ENCODE measurements around the gene CNOT10.
"Not testable (repeated sequence)": the region's sequence is repeated elsewhere in the genome, so short reads cannot be mapped to it uniquely, and the experiment has no call there.

The CNOT10 gene

DNA sequence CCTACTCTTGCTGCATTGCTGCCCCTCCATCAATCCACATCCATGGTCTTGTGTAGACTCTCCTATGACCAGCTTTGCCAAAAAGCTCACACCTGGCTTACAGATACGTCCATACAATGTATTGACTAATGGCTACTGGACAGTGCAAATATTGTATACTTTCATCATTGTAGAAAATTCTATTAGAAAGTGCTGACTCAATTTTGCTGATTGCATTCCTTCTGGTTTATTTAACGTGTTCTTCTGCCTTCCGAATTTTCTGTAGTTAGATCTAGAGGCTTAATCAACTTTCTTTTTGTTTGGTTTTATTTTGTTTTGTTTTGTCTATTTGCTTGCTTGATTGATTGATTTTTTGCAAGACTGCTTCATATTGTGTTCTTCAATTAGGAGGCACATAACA lies 29.8 kb upstream of the CNOT10 start:
- H3K4me3 ChIP-seq (ENCODE audit: insufficient read depth in 1 of 2, low read depth in 1 of 2, low read length in 2 of 2) = no peak overlapping the region
- H4K8ac ChIP-seq (ENCODE audit: low read length) = no peak overlapping the region
- no peak overlapping the region for H3K4me2 ChIP-seq (ENCODE audit: low read length, poor library complexity, severe bottlenecking)
- H2AFZ ChIP-seq (ENCODE audit: low read depth, low read length) = no peak overlapping the region
- H3K14ac ChIP-seq (ENCODE audit: low read length in 2 of 2) = no peak overlapping the region
- no peaks in the 10 kb centered on the region for H3K4me1 ChIP-seq (ENCODE audit: control insufficient read depth, insufficient read depth, low read depth, low read length)
- no peak for DNase-seq
- H2BK5ac ChIP-seq (ENCODE audit: low read depth, low read length, poor library complexity, severe bottlenecking) = no peak overlapping the region
- WGBS = 89% methylated on average over 2 of the region's 3 CpGs
- no peak overlapping the region for H3K23ac ChIP-seq (ENCODE audit: low read length in 2 of 2)
- no peak overlapping the region for H2BK120ac ChIP-seq (ENCODE audit: low read depth, low read length)
- no peak overlapping the region for H2BK15ac ChIP-seq (ENCODE audit: low read depth, poor library complexity, severe bottlenecking)
- H3K9ac ChIP-seq (ENCODE audit: low read length) = no peak overlapping the region
- no peak overlapping the region for H3K27ac ChIP-seq (ENCODE audit: low read length, poor library complexity, severe bottlenecking)
- no peak overlapping the region for H2AK5ac ChIP-seq (ENCODE audit: low read length, severe bottlenecking)
- H2BK12ac ChIP-seq (ENCODE audit: low read length in 2 of 2) = no peak overlapping the region
- no peaks in the 10 kb centered on the region for H3K36me3 ChIP-seq (ENCODE audit: control insufficient read depth in 1 of 2, insufficient read depth in 2 of 2, low read depth in 1 of 2, low read length in 2 of 2)
- H3K4ac ChIP-seq (ENCODE audit: low read depth in 1 of 2, low read length in 2 of 2) = no peak overlapping the region
- H3K27me3 ChIP-seq (ENCODE audit: control insufficient read depth in 1 of 2, insufficient read depth in 1 of 2, low read length in 2 of 2) = peaks cover 11 to 29% of the 10 kb centered on the region in 2 experiments
- no peak overlapping the region for H4K91ac ChIP-seq (ENCODE audit: low read length)
- H3K9me3 ChIP-seq (ENCODE audit: control insufficient read depth, low read length) = no peaks in the 10 kb centered on the region
- no peak overlapping the region for H3K18ac ChIP-seq (ENCODE audit: low read depth in 1 of 2, low read length in 2 of 2)
- H3K79me1 ChIP-seq (replicated peaks; ENCODE audit: low read length, poor library complexity, severe bottlenecking) = no peaks in the 10 kb centered on the region

GRCh38 chr3:32660634-32661033 lies 24.4 kb upstream of the CNOT10 start:
- Histone ChIP-seq H3K79me1 (replicated peaks; ENCODE audit: low read length, poor library complexity, severe bottlenecking) (no peaks in the 10 kb centered on the region), H2AK5ac (ENCODE audit: low read length, severe bottlenecking) (no peak overlapping the region), H3K18ac (ENCODE audit: low read depth in 1 of 2, low read length in 2 of 2) (no peak overlapping the region), H2BK15ac (ENCODE audit: low read depth, poor library complexity, severe bottlenecking) (no peak overlapping the region), H3K14ac (ENCODE audit: low read length in 2 of 2) (no peak overlapping the region), H2AFZ (ENCODE audit: low read depth, low read length) (no peak overlapping the region), H3K23ac (ENCODE audit: low read length in 2 of 2) (no peak overlapping the region), H3K4me3 (ENCODE audit: insufficient read depth in 1 of 2, low read depth in 1 of 2, low read length in 2 of 2) (no peak overlapping the region), H3K27ac (ENCODE audit: low read length, poor library complexity, severe bottlenecking) (no peak overlapping the region), H4K91ac (ENCODE audit: low read length) (no peak overlapping the region), H2BK5ac (ENCODE audit: low read depth, low read length, poor library complexity, severe bottlenecking) (no peak overlapping the region), H3K27me3 (ENCODE audit: control insufficient read depth in 1 of 2, insufficient read depth in 1 of 2, low read length in 2 of 2) (peaks cover 11 to 24% of the 10 kb centered on the region in 2 experiments), H2BK120ac (ENCODE audit: low read depth, low read length) (no peak overlapping the region), H3K4me2 (ENCODE audit: low read length, poor library complexity, severe bottlenecking) (no peak overlapping the region), H3K9me3 (ENCODE audit: control insufficient read depth, low read length) (no peaks in the 10 kb centered on the region), H3K36me3 (ENCODE audit: control insufficient read depth in 1 of 2, insufficient read depth in 2 of 2, low read depth in 1 of 2, low read length in 2 of 2) (no peaks in the 10 kb centered on the region), H4K8ac (ENCODE audit: low read length) (no peak overlapping the region), H3K4me1 (ENCODE audit: control insufficient read depth, insufficient read depth, low read depth, low read length) (no peaks in the 10 kb centered on the region), H3K4ac (ENCODE audit: low read depth in 1 of 2, low read length in 2 of 2) (no peak overlapping the region), H3K9ac (ENCODE audit: low read length) (no peak overlapping the region), H2BK12ac (ENCODE audit: low read length in 2 of 2) (no peak overlapping the region)
- 71% methylated on average over 2 of the region's 3 CpGs for WGBS
- DNase-seq = no peak

DNA sequence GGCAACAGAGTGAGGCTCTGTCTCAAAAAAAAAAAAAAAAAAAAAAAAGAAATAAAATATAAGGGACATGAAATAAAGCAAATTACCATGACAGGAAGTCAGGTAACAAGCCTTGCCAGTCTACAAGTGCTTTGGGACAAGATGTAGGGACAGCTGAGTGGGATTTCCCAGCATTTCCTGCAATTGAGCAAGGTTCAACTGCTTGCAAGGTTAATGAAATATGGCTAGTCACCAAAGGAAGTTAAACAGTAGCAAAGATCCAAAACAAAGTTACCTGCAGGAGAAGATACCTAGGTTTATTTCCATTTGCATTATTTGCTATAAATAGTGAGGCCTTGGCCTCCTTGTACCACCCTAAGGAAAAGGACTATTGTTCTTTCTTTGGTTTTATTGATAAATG lies 22.3 kb upstream of the CNOT10 start:
- Histone ChIP-seq H4K8ac (ENCODE audit: low read length) (no peak overlapping the region), H3K27ac (ENCODE audit: low read length, poor library complexity, severe bottlenecking) (no peak overlapping the region), H3K4me2 (ENCODE audit: low read length, poor library complexity, severe bottlenecking) (no peak overlapping the region), H3K36me3 (ENCODE audit: control insufficient read depth in 1 of 2, insufficient read depth in 2 of 2, low read depth in 1 of 2, low read length in 2 of 2) (no peaks in the 10 kb centered on the region), H4K91ac (ENCODE audit: low read length) (no peak overlapping the region), H3K9me3 (ENCODE audit: control insufficient read depth, low read length) (no peaks in the 10 kb centered on the region), H3K18ac (ENCODE audit: low read depth in 1 of 2, low read length in 2 of 2) (no peak overlapping the region), H2BK15ac (ENCODE audit: low read depth, poor library complexity, severe bottlenecking) (no peak overlapping the region), H2BK120ac (ENCODE audit: low read depth, low read length) (no peak overlapping the region), H2AK5ac (ENCODE audit: low read length, severe bottlenecking) (no peak overlapping the region), H3K14ac (ENCODE audit: low read length in 2 of 2) (no peak overlapping the region), H2AFZ (ENCODE audit: low read depth, low read length) (no peak overlapping the region), H2BK12ac (ENCODE audit: low read length in 2 of 2) (no peak overlapping the region), H3K4me3 (ENCODE audit: insufficient read depth in 1 of 2, low read depth in 1 of 2, low read length in 2 of 2) (no peak overlapping the region), H3K23ac (ENCODE audit: low read length in 2 of 2) (no peak overlapping the region), H3K27me3 (ENCODE audit: control insufficient read depth in 1 of 2, insufficient read depth in 1 of 2, low read length in 2 of 2) (peaks cover 12 to 13% of the 10 kb centered on the region in 2 experiments), H3K4ac (ENCODE audit: low read depth in 1 of 2, low read length in 2 of 2) (no peak overlapping the region), H2BK5ac (ENCODE audit: low read depth, low read length, poor library complexity, severe bottlenecking) (no peak overlapping the region), H3K79me1 (replicated peaks; ENCODE audit: low read length, poor library complexity, severe bottlenecking) (no peaks in the 10 kb centered on the region), H3K9ac (ENCODE audit: low read length) (no peak overlapping the region), H3K4me1 (ENCODE audit: control insufficient read depth, insufficient read depth, low read depth, low read length) (no peaks in the 10 kb centered on the region)
- no peak for DNase-seq

- H2BK5ac ChIP-seq (ENCODE audit: low read depth, low read length, poor library complexity, severe bottlenecking); H2BK12ac ChIP-seq (ENCODE audit: low read length in 2 of 2); H2BK15ac ChIP-seq (ENCODE audit: low read depth, poor library complexity, severe bottlenecking); H3K23ac ChIP-seq (ENCODE audit: low read length in 2 of 2); H2BK120ac ChIP-seq (ENCODE audit: low read depth, low read length); H4K8ac ChIP-seq (ENCODE audit: low read length); H3K27ac ChIP-seq (ENCODE audit: low read length, poor library complexity, severe bottlenecking); H3K18ac ChIP-seq (ENCODE audit: low read depth in 1 of 2, low read length in 2 of 2); H2AK5ac ChIP-seq (ENCODE audit: low read length, severe bottlenecking); H2AFZ ChIP-seq (ENCODE audit: low read depth, low read length); H3K4me1 ChIP-seq (ENCODE audit: control insufficient read depth, insufficient read depth, low read depth, low read length); H3K9me3 ChIP-seq (ENCODE audit: control insufficient read depth, low read length); H3K4ac ChIP-seq (ENCODE audit: low read depth in 1 of 2, low read length in 2 of 2); H3K36me3 ChIP-seq (ENCODE audit: control insufficient read depth in 1 of 2, insufficient read depth in 2 of 2, low read depth in 1 of 2, low read length in 2 of 2); H3K4me3 ChIP-seq (ENCODE audit: insufficient read depth in 1 of 2, low read depth in 1 of 2, low read length in 2 of 2); H3K14ac ChIP-seq (ENCODE audit: low read length in 2 of 2); H3K79me1 ChIP-seq (replicated peaks; ENCODE audit: low read length, poor library complexity, severe bottlenecking); H4K91ac ChIP-seq (ENCODE audit: low read length); H3K4me2 ChIP-seq (ENCODE audit: low read length, poor library complexity, severe bottlenecking); H3K9ac ChIP-seq (ENCODE audit: low read length): not testable (repeated sequence)
- no CpG with 5 or more reads among the region's 5 CpGs for WGBS
- peaks cover 15 to 16% of the 10 kb centered on the region in 2 experiments for H3K27me3 ChIP-seq (ENCODE audit: control insufficient read depth in 1 of 2, insufficient read depth in 1 of 2, low read length in 2 of 2)
- peak; percentile 61 for DNase-seq
These were observed 20.3 kb upstream of the CNOT10 start for GRCh38 chr3:32664630-32665075.
